Activated gamma-delta T cell (primary cell): ENCODE data around the gene AK2.
A peak's percentile ranks its signal among the peaks of the same experiment; 100 is the strongest.
"Not testable (repeated sequence)": the region's sequence is repeated elsewhere in the genome, so short reads cannot be mapped to it uniquely, and the experiment has no call there.

Experiments used
- DNase-seq: peaks from one replicate; lab custom pipeline; 2025; lab: John Stamatoyannopoulos, UW
- total RNA-seq, 2 donors: gene quantifications; one replicate each; lab custom pipeline; 2026; lab: John Stamatoyannopoulos, UW

The AK2 gene
- 107 to 117 reads per million in 2 donors for total RNA-seq

- DNase-seq, result peak; percentile 77
Measured at GRCh38 chr1:33036526-33037503, at the start of gene AK2. Gene AK2 (minus strand): TSS chr1:33036883. CDS start chr1:33036828, 55 bp downstream.

DNA sequence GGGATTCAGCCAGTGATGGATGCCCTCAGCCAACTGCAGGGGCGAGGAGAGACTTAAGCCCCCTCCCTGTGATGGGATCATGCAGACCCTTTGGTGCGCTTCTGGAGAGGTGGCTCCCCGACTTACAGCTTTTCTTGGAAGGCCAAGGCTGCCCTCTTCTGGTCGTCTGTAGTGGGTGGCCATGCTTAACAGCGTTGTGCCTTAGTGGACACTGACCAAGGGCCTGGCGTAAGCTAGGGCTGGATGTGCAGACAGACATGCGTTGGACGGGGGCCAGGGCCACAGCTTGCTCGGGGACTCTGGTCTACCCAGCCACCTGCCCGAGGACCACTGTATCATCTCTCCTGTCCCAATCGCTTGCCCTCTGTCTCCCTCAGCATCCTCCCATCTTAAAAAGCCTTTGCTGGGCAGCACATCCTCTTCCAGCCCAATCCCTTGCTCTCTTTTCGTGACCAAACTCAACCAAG, 49.7 kb upstream of the AK2 start:
- DNase-seq, result no peak

DNA sequence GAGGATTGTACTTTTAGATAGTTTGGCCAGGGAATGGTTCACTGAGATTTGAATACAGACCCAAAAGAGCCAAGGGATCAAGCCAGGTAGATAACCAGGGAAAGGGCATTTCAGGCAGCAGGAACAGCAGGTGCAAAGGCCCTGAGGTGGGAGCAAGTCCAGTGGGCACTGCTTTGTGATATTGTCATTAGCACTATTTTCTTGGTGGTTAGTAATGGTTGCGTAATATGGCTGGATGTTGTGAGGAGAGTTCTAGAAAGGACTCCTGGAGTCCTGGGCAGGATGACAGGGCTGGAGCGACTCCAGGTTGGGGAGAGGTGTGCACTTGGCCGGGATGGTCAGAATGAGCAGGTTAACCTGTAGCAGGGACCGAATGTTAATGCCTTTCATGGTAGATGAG, 48.6 kb upstream of the AK2 start:
- no peak for DNase-seq

- DNase-seq, result no peak
Measured at GRCh38 chr1:33082575-33083108, 46.0 kb upstream of the AK2 start.

DNA sequence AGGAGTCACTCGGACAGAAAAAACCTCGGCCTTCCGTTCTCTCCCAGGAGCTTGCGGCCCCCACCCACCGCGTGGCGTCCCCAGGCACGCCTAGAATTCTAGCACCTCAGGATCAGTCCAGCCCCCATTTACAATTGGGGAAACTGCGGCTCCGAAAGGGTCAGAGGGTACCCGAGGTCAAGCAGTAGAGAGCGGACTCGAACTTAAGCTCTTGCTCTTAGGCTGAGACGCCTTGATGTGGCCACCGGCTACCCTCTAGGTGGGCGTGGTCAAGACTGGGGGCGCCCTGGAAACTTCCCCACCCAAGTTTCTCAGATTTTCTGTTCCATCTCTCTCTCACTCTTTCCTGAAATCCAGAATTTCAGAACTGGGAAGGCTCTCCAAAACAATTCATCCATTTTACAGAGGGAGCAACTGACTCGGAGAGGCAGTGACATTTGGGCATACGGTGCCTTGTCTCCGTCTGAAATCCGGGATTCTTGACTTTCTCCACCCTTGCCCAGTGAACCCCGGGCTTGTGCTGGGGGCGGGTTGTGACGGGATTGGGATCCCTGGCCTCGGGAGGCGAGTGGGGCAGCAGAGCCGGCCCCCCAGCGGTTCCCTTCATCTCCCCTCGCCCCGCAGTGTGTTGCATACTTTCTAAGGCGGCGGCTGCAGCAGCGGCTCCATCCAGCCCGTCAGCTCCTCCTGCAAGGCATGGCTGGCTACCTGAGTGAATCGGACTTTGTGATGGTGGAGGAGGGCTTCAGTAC, 45.0 kb upstream of the AK2 start:
- no peak for DNase-seq

DNA sequence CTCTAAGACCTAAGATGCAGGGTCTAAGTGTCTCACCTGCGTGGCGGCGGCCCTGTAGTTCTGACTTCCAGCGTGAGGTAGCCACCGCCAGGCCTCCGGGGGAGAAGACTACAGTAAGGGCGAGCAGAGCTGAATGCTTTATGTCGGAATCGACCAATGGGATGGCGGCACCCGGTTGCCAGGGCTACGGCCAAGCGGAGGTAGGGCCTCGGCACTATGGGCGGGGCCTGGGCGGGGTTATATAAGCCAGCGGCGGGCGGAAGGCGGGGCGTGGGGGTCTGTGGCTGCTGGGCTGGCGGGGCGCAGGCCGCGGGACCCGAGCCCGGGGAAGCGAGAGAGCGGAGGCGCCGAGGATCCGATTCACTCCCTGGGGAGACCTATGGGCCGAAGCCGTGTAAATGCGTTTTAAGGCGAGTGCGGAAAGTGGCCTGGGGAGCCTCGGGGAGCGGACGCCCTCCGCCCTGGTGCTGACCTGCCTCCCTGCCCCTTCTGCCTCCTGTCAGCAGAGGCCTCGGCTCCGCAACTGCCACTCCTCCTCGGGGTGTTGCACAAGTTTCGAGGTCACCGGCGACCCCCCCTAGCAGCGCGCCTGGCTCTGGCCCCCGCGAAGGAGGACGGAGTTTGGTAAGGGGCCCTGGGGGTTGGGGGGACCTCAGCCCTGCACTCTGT, 44.3 kb upstream of the AK2 start, which contains the start of gene AZIN2:
Gene AZIN2 (plus strand): TSS at position 269 of the 669 bp plus-strand sequence. CDS start 1,097 bp downstream, outside the sequence.
- DNase-seq, result peak; percentile 96

DNA sequence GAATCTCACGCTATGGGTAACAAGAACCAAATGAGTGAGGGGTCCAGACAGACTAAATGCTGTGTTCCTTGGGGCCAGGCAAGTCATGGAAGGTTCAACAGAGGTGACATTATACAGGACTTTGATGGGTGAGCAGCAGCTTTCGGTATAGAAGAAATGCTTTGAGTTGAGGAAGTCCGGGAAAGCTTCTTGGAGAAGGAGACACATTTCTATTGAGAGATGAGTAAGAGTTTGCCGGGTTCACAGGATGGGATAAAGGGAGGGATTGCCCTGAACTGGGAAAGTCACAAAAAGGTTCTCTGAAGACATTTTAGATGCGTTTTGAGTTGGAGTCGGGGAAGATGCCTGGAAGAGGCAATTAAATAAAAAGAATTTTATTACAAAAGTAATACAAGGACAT, 43.7 kb upstream of the AK2 start:
- no peak for DNase-seq

GRCh38 chr1:33078030-33078591, 41.4 kb upstream of the AK2 start:
- no peak for DNase-seq

DNA sequence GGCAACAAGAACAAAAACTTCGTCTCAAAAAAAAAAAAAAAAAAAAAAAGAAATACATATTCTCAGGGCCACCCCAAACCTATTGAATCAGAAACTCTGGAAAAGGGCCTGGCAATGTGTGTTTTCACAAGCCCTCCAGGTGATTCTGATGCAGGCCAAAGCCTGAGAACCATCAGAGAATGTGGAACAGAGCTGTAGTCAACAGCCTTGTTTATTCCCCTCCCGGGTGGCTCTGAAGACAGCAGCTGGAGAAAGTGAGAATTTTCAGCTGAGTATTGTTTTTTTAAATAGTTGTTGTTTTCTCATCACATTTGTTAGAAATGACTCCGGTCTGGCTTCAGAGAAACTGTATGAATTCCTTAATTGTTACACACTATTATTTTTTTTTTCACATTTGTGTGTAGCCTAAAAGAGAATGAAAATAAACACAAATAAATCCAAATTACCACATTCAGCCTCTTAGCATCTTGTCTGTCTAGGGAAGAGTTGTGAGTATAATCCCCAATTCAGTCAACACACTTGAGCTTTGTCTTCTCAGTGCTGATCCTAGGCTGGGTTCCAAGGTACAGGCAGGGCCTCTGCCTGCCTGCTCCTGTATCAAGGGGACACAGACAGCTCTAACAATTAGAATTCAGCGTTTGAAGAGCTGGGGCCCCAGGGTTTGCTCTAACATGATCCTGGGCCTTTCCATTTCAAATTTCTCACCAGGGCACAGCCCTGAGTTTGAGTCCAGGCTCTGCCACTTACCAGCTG, 37.7 kb upstream of the AK2 start:
- no peak for DNase-seq

GRCh38 chr1:33072707-33073106, 36.0 kb upstream of the AK2 start:
- no peak for DNase-seq

DNA sequence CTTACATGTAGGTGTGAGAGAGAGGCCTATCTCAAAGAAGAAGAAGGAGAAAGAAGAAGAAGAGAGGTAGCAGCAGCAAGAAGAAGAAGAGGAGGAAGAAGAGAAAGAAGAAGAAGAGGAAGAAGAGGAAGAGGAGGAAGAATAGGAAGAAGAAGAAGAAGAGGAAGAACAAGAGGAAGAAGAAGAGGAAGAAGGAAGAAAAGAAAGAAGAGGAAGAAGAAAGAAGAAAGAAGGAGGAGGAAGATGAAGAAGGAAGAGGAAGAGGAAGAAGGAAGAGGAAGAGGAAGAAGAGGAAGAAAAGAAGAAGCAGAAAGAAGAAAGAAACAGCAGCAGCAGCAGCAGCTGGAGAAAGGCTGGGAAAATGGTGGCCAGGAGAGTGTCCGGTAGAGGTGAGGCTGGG, 33.9 kb upstream of the AK2 start:
- DNase-seq, result no peak

- not testable (repeated sequence) for DNase-seq
Measured at GRCh38 chr1:33068108-33068507, 31.4 kb upstream of the AK2 start.

DNA sequence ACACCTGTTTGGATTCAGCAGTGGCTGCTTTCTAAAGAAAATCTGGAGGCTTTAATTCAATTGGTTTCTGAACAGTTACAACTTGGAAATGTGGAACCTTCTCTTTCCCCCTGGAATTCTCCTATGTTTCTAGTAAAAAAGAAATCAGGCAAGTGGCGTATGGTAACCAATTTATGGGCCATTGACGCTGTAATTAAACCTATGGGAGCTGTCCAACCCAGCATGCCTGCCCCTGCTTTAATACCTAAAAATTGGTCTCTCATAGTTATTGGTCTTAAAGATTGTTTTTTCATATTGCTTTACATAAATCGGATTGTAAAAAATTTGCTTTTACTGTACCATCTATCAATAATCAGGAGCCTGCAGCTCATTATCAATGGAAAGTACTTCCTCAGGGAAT, 29.8 kb upstream of the AK2 start:
- not testable (repeated sequence) for DNase-seq

DNA sequence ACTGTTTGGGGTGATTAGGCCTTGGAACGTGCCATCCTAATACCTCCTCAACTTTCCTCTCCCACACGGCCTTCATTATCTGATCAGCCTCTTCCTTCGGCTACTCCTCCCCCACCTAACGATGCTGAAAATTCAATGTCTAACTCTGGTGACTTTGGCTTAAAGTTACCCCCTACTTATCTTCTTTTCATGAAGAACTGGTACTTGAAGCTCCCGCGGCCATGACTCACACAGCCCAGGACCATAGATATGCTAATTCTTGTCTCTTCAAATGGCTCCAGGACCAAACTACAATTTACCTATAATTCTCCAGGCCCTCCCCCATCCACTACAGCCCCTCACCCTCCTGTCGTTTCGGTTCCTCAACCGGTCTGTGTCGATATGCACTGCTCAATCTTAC, 28.6 kb upstream of the AK2 start:
- DNase-seq, result no peak

- not testable (repeated sequence) for DNase-seq
Measured at GRCh38 chr1:33064284-33064683, 27.6 kb upstream of the AK2 start.

DNA sequence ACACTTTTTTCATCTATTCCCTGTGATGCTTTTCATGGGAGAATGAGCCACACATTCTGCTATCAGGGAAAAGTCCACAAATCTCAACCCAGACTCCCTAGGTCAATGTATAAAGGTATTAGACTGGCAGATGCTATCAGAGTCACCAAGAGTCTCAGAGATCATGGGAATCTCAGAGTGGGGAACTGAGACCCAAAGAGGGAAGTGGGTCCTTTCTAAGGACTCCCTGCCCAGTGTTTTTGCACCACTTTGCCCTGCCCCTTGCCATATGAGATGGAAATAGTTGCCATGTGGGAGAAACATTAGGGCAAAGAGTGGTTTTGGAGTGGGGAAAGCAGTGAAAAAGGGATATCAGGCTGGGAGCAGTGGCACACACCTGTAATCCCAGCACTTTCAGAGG, 25.2 kb upstream of the AK2 start:
- DNase-seq, result no peak

GRCh38 chr1:33060579-33061083, 23.9 kb upstream of the AK2 start:
- DNase-seq, result no peak

DNA sequence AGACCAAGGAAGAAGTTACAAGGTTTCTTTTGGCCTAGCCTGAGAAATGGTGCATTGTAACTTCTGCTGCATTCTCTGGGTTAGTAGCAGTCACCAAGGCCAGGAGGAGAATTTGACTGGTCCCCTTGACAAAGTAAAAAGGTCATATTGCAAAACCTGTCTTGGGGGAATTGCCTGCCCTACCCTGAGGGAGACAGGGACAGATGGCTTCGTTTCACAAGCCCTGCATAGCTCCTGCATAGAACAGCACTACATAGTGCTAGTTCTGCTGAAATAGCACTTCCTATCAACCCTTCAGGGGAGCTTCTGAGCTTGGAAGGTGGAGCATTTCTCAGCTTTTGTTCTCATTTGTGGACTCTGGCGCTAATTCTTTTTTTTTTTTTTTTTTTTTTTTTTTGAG, 20.4 kb upstream of the AK2 start:
- DNase-seq, result no peak

GRCh38 chr1:33056426-33056825, 19.7 kb upstream of the AK2 start:
- DNase-seq, result no peak

- no peak for DNase-seq
Measured at GRCh38 chr1:33055210-33056008, 18.7 kb upstream of the AK2 start.
